ENCODE measurements around the gene RAD51.

GRCh38 chr15:40769274-40770146 lies 74.5 kb downstream of the RAD51 start, which contains the start of gene C15orf62:
- no peak for TF ChIP-seq CTCF (conservative IDR thresholded peaks at IDR 0.05)
- no peak for TF ChIP-seq EZH2 (IDR thresholded peaks at IDR 0.05; ENCODE audit: low read depth)

All from PC-9 (cell line).